ENCODE measurements around the gene ORC3.
"Not testable (repeated sequence)": the region's sequence is repeated elsewhere in the genome, so short reads cannot be mapped to it uniquely, and the experiment has no call there.

Gene ORC3

GRCh38 chr6:87606199-87606598 lies 16.3 kb downstream of the ORC3 start:
- no peak for DNase-seq

GRCh38 chr6:87608802-87609201 lies 18.9 kb downstream of the ORC3 start:
- no peak for DNase-seq

DNA sequence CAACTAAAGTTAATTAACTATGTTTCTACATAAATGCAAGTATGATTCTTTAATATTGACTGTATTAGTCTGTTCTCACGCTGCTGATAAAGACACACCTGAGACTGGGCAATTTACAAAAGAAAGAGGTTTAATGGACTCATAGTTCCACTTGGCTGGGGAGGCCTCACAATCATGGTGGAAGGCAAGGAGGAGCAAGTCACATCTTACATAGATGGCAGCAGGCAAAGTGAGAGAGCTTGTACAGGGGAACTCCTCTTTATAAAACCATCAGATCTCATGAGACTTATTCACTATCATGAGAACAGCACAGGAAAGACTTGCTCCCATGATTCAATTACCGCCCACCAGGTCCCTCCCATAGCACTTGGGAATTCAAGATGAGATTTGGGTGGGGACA lies 23.1 kb downstream of the ORC3 start:
- not testable (repeated sequence) for DNase-seq

DNA sequence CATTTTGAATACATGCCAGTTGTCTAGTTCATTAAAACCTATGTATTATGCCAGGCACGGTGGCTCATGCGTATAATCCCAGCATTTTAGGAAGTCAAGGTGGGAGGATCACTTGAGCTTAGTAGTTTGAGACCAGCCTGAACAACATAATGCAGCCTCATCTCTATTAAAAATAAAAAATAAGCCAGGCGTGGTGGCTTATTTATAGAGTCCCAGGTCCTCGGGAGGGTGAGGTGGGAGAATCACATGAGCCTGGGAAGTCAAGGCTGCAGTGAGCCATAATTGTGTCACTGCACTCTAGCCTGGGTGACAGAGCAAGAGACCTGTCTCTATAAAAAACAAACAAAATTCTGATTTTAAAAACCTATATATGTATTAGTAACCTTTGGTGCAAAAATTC lies 27.5 kb downstream of the ORC3 start:
- DNase-seq = no peak

GRCh38 chr6:87618531-87618930 lies 28.6 kb downstream of the ORC3 start:
- no peak for DNase-seq

- no peak for DNase-seq
Observed at GRCh38 chr6:87623248-87623647, 33.3 kb downstream of the ORC3 start.

GRCh38 chr6:87628424-87628823 lies 38.5 kb downstream of the ORC3 start:
- peak; percentile 3 for DNase-seq

DNA sequence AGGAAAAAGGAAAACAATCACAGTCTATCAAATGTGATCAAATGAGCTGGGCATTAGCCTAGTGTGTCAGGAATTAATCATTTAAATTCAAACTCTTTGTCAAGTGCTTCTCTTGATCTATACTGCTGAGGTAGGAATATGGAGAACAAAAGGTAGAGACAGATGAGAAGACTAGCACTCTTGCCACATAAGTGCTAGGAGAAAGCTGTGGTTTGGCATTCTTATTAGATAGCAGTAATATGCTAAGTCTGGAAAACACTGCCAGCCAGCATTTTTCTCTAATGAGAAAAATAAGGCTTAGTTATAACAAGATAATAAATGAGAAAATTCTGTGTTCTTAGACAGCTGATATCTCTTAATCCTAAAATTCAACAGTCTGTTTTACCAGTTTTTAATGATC lies 38.9 kb downstream of the ORC3 start:
- DNase-seq = no peak

DNA sequence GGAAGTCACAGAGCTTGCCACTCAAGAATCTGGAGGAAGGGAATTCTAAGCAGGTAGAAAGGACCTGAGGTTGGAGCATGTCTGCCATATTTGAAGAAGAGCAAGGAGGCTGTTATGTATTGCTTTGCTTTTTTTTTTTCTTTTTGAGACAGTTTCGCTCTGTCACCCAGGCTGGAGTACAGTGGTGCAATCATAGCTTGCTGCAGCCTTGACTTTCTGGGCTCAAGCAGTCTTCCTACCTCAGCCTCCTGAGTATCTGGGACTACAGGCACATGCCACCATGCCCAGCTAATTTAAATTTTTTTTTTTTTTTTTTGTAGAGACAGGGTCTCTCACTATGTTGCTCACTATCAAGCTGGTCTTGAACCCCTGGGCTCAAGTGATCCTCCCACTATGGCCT lies 40.8 kb downstream of the ORC3 start:
- no peak for DNase-seq

DNA sequence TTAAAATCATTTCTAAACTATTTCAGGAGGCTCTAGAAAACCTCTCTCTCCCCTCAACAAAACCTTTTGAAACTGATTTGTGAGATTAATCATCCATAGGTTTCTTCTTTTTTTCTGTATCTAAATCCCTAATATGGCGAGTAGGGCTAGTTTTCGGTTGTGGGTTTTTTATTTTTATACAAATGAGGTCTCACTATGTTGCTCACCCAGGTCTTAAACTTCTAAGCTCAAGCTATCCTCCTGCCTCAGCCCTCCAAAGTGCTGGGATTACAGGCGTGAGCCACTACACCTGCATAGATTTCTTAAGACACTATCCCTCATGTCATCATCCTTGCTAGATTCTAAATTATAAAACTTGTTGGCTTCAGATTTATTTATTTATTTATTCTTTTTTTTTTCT lies 43.9 kb downstream of the ORC3 start:
- no peak for DNase-seq

GRCh38 chr6:87636315-87636714 lies 46.4 kb downstream of the ORC3 start:
- DNase-seq = no peak

- no peak for DNase-seq
Observed at GRCh38 chr6:87637106-87637505, 47.2 kb downstream of the ORC3 start.

DNA sequence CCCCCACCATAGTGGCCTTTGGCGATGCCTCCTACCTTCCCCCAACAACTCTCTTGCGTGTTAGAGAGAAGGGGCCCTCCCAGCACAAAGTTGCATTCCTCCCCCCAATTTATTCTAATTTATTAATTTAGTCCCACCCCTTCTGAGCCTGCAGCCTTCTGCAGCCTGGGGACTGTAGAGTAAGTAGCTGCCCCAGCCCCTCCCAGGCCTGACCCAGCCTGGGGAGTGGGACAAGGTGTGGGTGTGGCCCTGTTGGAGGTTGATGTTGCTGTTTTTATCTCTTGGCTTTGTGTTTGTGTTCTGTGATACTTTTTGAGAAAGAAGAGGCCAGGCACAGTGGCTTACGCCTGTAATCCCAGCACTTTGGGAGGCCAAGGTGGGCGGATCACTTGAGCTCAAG lies 49.4 kb downstream of the ORC3 start:
- no peak for DNase-seq

- no peak for DNase-seq
Observed at GRCh38 chr6:87641065-87641692, 51.2 kb downstream of the ORC3 start.

- peak; percentile 23 for DNase-seq
Observed at GRCh38 chr6:87645080-87645479, 55.1 kb downstream of the ORC3 start.

DNA sequence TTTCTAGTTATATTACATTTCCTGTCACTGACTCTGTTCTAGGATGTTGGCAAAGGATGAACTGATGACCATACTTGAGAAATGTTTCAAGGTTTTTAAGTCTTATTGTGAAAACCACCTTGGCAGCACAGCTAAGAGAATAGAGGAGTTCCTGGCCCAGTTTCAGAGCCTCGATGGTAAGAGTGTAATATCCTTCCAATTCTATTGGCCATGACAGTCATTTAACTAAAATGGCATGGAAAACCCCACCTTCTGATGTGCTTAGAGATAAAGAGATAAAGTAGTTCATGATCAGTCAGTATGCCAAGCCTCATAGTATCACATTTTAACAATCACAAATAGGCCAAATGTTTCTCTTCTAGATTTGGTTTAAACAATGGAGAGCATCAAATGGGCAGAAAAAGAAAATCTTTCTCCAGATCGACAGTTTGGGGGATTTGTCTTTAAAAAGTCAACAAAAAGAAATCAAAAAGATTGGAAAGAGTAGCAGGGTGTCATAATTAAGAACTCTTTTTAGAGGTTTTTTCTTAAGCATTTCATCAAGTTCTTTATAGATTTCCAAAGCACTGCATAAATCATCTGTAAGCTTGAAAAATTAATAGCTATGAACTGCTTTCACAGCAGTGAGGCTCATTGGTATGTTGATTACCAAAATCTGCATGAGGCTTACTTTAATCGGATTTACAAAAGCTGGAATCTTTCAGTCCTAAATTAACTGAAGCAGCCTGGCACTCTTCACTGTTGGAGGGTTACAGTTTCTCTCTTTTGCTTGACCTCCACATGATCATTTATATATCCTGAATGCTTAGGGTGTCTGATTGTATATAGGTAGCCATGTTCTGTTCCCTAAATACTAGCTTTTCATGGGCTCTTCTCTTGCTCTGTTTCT lies 63.4 kb downstream of the ORC3 start:
- no peak for DNase-seq

GRCh38 chr6:87654122-87654521 lies 64.2 kb downstream of the ORC3 start:
- DNase-seq = no peak

GRCh38 chr6:87654875-87655454 lies 65.0 kb downstream of the ORC3 start:
- DNase-seq = peak; percentile 21

- no peak for DNase-seq
Observed at GRCh38 chr6:87655824-87656223, 65.9 kb downstream of the ORC3 start.

DNA sequence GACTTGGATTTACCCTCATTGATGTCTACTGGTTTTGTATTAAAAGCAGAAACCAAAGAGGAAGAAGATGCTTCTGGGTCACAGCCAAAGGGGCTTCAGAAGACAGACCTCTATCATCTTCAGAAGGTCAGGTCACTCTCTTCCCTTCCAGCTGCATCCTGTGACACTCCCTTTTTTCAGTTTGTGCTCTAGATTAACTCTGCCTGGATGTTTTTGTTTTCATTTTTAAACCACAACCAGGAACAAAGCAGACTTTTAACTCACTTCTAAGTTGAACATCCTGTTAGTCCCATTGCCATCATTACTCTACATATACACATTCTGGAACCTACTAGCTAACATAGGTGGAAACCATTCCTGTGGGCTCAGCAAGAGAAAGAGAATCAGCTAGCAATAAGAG lies 66.9 kb downstream of the ORC3 start:
- no peak for DNase-seq

GRCh38 chr6:87658516-87658915 lies 68.6 kb downstream of the ORC3 start:
- no peak for DNase-seq

DNA sequence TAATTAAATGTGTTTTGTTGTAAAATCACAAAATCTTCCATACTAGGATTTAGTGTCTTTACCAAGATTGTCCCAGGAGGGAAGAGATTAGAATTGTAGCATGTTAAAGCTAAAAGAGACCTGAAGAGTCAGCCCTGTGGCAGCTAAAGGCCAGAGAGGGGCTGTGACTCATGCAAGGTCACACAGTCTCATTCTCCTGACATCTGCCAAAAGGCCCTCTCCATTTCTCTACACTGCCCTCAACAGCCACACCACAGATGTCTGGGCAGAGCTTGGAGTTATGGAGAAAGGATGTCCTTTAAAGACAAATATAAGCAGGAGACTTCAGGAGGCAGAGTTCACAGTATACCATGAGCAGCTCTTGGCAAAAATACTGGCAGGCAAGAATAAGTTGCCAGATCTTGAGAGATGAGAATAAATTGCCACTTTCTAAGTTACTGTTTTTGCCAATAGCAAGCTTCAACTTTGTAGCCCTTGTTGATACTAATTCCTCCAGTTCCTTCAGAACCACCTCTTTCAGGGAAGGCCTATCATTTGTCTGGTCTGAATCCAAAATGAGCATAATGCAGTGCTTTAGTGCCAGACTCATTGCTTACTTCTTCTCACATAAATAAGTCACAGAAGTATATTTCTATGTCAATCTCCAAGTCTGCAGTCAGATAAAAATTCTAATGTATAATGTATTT lies 70.4 kb downstream of the ORC3 start:
- DNase-seq = peak; percentile 35

GRCh38 chr6:87661016-87661415 lies 71.1 kb downstream of the ORC3 start:
- no peak for DNase-seq

DNA sequence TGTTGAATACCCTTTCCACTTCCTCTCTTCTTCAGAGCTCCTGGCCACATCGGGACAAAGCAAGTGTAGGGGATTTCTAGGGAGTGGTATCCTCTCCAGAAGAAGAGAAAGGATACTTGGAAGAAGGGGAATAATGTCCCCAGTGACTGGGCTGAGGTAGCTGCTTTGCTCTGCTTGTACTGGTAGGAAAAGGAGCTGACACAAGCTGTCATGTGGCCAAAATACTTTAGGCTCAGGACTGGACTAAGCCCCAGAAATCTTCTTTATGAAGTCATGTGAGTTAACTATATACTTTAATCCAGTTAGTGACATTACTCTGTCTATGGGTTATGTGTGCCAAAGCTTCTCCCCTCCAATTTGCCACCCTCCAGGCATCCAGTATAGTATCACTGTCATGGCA lies 71.6 kb downstream of the ORC3 start:
- DNase-seq = no peak

Data from suppressor macrophage treated with lipopolysaccharide for 4 hours (primary cell).